Measurements from ENCODE around the gene CEP170B. TPM values are rescaled to one million over a fixed set of nuclear protein-coding genes. Genes with fewer than 3 reads are reported as not detected.

Gene CEP170B
- total and polyA plus RNA-seq, 9 of the 15 experiments (the other 6 are each of a cell fraction or from before 2014, with no cell fraction given): 0.01 to 10.2 (median 2.2) TPM

DNA sequence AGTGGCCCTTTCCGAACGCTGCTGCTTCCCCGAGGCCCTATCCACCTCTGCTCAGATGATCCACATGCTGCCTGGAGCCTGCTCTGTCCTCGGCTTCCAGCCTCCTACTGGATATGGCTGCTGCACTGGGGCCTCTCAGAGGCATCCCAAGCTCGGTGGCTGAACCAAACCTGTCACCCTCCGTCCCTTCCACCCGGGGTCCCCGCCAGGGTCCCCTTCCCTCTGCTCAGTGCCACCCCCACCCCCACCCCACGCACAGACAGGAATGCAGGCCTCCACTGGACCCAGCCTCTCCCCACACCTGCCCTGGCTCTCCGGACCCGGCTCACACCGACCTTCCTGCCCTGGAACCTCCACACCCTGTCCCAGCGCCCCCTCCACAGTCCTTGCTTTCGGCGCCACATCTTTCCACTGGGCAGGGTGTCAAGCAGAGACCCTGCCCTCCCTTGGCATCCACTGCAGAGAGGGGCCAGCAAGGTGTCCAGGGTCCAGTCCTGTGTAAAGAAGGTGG is 6.1 kb downstream of the CEP170B start:
- Histone ChIP-seq H3K27ac (ENCODE audit: extremely low read depth, low read depth, low read length) (no peak overlapping the region), H3K9me1 (ENCODE audit: control insufficient read depth, insufficient read depth, low read length) (peaks cover 3% of the 10 kb centered on the region), H3K4me2 (ENCODE audit: insufficient read depth, low read length) (no peak overlapping the region), H3K4me1 (replicated peaks in 1 of 2; ENCODE audit: control insufficient read depth in 2 of 2, insufficient read depth in 2 of 2, low read length in 2 of 2) (peaks cover 0 to 83% of the 10 kb centered on the region in 2 experiments; a peak in 3 of 5 replicates), H3K79me2 (ENCODE audit: control insufficient read depth, insufficient read depth, low read length) (peaks cover 8% of the 10 kb centered on the region), H3K36me3 (ENCODE audit: control insufficient read depth, insufficient read depth, low read length) (no peaks in the 10 kb centered on the region), H4K20me1 (replicated peaks; ENCODE audit: control insufficient read depth, insufficient read depth, low read length) (0 out of 2 replicates have a peak, but pooled peaks cover 9% of the 10 kb centered on the region), H3K4me3 (no peak overlapping the region), H3K9me3 (replicated peaks; ENCODE audit: control insufficient read depth, insufficient read depth, low read depth, low read length) (no peaks in the 10 kb centered on the region), H2AFZ (ENCODE audit: low read depth, low read length) (no peak overlapping the region), H3K27me3 (ENCODE audit: control insufficient read depth in 2 of 2, insufficient read depth in 2 of 2, low read length in 2 of 2) (no peaks in the 10 kb centered on the region), H3K9ac (ENCODE audit: insufficient read depth in 1 of 2, low read depth in 2 of 2, low read length in 2 of 2) (no peak overlapping the region)
- DNase-seq (ENCODE audit: extremely low read depth in 1 of 4, low spot score in 3 of 4) (no peak), FAIRE-seq (no peak), ATAC-seq (no peak)
- POLR2A ChIA-PET: no interaction called here
- 89% methylated on average over 5 of the region's 15 CpGs for WGBS (ENCODE audit: insufficient coverage, low coverage, missing lambda C conversion rate)
- intact Hi-C loops (cut with micrococcal nuclease) (loop anchor here (10.0 kb wide), 1 partner anchor 106 kb away; no protein-coding TSS in a partner anchor), in situ Hi-C loops (cut with MboI) (no loop called here)
- BruUV-seq (replicated peaks): no TSS peak
- CTCF ChIA-PET (ENCODE audit: low intra/inter-chr PET ratio): no interaction called here
- TF ChIP-seq U2AF1 (optimal IDR thresholded peaks at IDR 0.05; ENCODE audit: low read depth, low read length): no peak
- no peak for TF ChIP-seq CHD1 (IDR thresholded peaks at IDR 0.05; ENCODE audit: low read length)
- TF ChIP-seq, protein P1, sequence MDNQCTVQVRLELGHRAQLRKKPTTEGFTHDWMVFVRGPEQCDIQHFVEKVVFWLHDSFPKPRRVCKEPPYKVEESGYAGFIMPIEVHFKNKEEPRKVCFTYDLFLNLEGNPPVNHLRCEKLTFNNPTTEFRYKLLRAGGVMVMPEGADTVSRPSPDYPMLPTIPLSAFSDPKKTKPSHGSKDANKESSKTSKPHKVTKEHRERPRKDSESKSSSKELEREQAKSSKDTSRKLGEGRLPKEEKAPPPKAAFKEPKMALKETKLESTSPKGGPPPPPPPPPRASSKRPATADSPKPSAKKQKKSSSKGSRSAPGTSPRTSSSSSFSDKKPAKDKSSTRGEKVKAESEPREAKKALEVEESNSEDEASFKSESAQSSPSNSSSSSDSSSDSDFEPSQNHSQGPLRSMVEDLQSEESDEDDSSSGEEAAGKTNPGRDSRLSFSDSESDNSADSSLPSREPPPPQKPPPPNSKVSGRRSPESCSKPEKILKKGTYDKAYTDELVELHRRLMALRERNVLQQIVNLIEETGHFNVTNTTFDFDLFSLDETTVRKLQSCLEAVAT (IDR thresholded peaks at IDR 0.05): no peak
- no peak for TF ChIP-seq MAFG (tag; conservative IDR thresholded peaks at IDR 0.05)
- no peak for TF ChIP-seq ARID2 (IDR thresholded peaks at IDR 0.05)
- no peak for TF ChIP-seq TCFL5 (CRISPR knock-in tag; conservative IDR thresholded peaks at IDR 0.05)
- no peak for TF ChIP-seq TAF15 (IDR thresholded peaks at IDR 0.05; ENCODE audit: low read depth, low read length)
- TF ChIP-seq HIVEP1 (CRISPR knock-in tag; IDR thresholded peaks at IDR 0.05): no peak
- no peak for TF ChIP-seq E2F6 (IDR thresholded peaks at IDR 0.05; ENCODE audit: borderline replicate concordance in 1 of 2, extremely low read depth in 1 of 2, insufficient read depth in 1 of 2, insufficient read length in 1 of 2, low read depth in 1 of 2, low read length in 1 of 2, poor library complexity in 1 of 2, severe bottlenecking in 1 of 2)
- no peak for TF ChIP-seq KDM4B (IDR thresholded peaks at IDR 0.05; ENCODE audit: borderline replicate concordance in 2 of 2, low read depth in 1 of 2)
- no peak for TF ChIP-seq ZNF699 (CRISPR knock-in tag; IDR thresholded peaks at IDR 0.05; ENCODE audit: insufficient replicate concordance)

Data from K562 (cell line).